K562 (cell line): Measurements from ENCODE around the gene NDUFS6. TPM values are rescaled to one million over a fixed set of nuclear protein-coding genes. Genes with fewer than 3 reads are reported as not detected.

ENCODE experiments used
- ATAC-seq: fragments of 200-7000 bp; cut with Tn5 transposase; 3 replicates; pipeline ENCODE4 v1.9.1; 2020; ENCODE audit warnings: moderate library complexity
- BruUV-seq: library from RNA; stranded (reverse); fragments of 400-500 nt; replicated peaks from 2 replicates; lab custom pipeline; 2021; lab: Mats Ljungman, UMichigan
- CTCF ChIA-PET: fragments of 300-600 bp; formaldehyde crosslinking; extraction: SDS; loops from one replicate; lab custom pipeline; 2021; ENCODE audit warnings: low intra/inter-chr PET ratio; lab: Yijun Ruan, JAX
- POLR2A ChIA-PET: fragments of 300-600, 350-650 bp; sonication (Branson Sonifier 250); formaldehyde crosslinking; extraction: SDS; loops from one replicate; lab custom pipeline; 2021; ENCODE audit warnings: antibody characterized with exemption, inconsistent platforms; lab: Yijun Ruan, JAX
- DNase-seq, 4 experiments: peaks; one replicate each; pipeline versions ENCODE4 v3.0.0 to v3.0.0-alpha.2; 2011 to 2018; ENCODE audit warnings: low spot score in 3 of 4, mixed read lengths in 3 of 4; ENCODE audit errors: extremely low read depth in 1 of 4
- FAIRE-seq: peaks from 2 replicates; lab custom pipeline; 2011; peaks lifted over from hg19 to GRCh38; lab: Jason Lieb, UNC
- H2AFZ ChIP-seq: 2 replicates; pipeline ENCODE4 v1.6.0; 2011; ENCODE audit warnings: low read depth, low read length, control low read depth, inconsistent platforms
- H3K27ac ChIP-seq: fragments of 200-600 bp; 3 replicates; pipeline ENCODE4 v1.8.0; 2011; ENCODE audit warnings: low read depth, mild to moderate bottlenecking, control low read depth, inconsistent platforms, low read length, moderate library complexity, mixed read lengths; ENCODE audit errors: extremely low read depth
- H3K27me3 ChIP-seq, 2 experiments: fragments of 300-600 bp in 1 of 2; 2 replicates in 1 of 2; 3 replicates in 1 of 2; pipeline versions ENCODE4 v1.6.0 to v1.8.0; 2011; ENCODE audit warnings: inconsistent platforms in 2 of 2, low read length in 2 of 2, mild to moderate bottlenecking in 1 of 2, mixed read lengths in 1 of 2, moderate library complexity in 1 of 2; ENCODE audit not compliant: control insufficient read depth in 2 of 2, insufficient read depth in 2 of 2
- H3K36me3 ChIP-seq: fragments of 300-600 bp; 3 replicates; pipeline ENCODE4 v1.8.0; 2011; ENCODE audit warnings: mild to moderate bottlenecking, low read length, inconsistent platforms; ENCODE audit not compliant: control insufficient read depth, insufficient read depth
- H3K4me1 ChIP-seq, 2 experiments: fragments of 200-600 bp in 1 of 2; replicated peaks in 1 of 2; 2 replicates in 1 of 2; 3 replicates in 1 of 2; pipeline versions ENCODE4 v1.5.1 to v1.8.0; 2011; ENCODE audit warnings: inconsistent platforms in 2 of 2, low read length in 2 of 2, mild to moderate bottlenecking in 1 of 2, mixed read lengths in 1 of 2, moderate library complexity in 1 of 2; ENCODE audit not compliant: control insufficient read depth in 2 of 2, insufficient read depth in 2 of 2
- H3K4me2 ChIP-seq: 2 replicates; pipeline ENCODE4 v1.6.1; 2011; ENCODE audit warnings: low read length, control low read depth, inconsistent platforms, mixed read lengths; ENCODE audit not compliant: insufficient read depth
- H3K4me3 ChIP-seq: fragments of 200-600 bp; sonication (generic), shearing (Covaris generic); 2 replicates; pipeline ENCODE4 v1.5.1; 2016; ENCODE audit warnings: control low read depth, inconsistent platforms
- H3K79me2 ChIP-seq: fragments of 200-600 bp; 3 replicates; pipeline ENCODE4 v1.8.0; 2011; ENCODE audit warnings: low read length, inconsistent platforms; ENCODE audit not compliant: control insufficient read depth, insufficient read depth
- H3K9ac ChIP-seq, 2 experiments: 2 replicates each; pipeline versions ENCODE4 v1.6.0 to v1.6.1; 2011; ENCODE audit warnings: low read depth in 2 of 2, low read length in 2 of 2, control low read depth in 1 of 2, inconsistent platforms in 1 of 2, mild to moderate bottlenecking in 1 of 2, mixed read lengths in 1 of 2; ENCODE audit not compliant: insufficient read depth in 1 of 2
- H3K9me1 ChIP-seq: one replicate; pipeline ENCODE4 v1.6.0; 2011; ENCODE audit warnings: inconsistent platforms, mild to moderate bottlenecking, low read length, moderate library complexity; ENCODE audit not compliant: control insufficient read depth, insufficient read depth
- H3K9me3 ChIP-seq: replicated peaks from 2 replicates; pipeline ENCODE4 v1.5.1; 2011; ENCODE audit warnings: low read depth, low read length, inconsistent platforms; ENCODE audit not compliant: control insufficient read depth, insufficient read depth
- H4K20me1 ChIP-seq: replicated peaks from 2 replicates; pipeline ENCODE4 v1.6.1; 2011; ENCODE audit warnings: low read length, inconsistent platforms, mixed read lengths; ENCODE audit not compliant: control insufficient read depth, insufficient read depth
- CSDE1 ChIP-seq, 2 experiments: fragments of 450-650 bp; IDR thresholded peaks; 2 replicates each; pipeline ENCODE4 v1.6.1; 2016; ENCODE audit warnings: mild to moderate bottlenecking in 1 of 2
- FOXA1 ChIP-seq: fragments of 450-650 bp; IDR thresholded peaks from 2 replicates; pipeline ENCODE4 v1.6.1; 2016; ENCODE audit warnings: mild to moderate bottlenecking, borderline replicate concordance
- MAX ChIP-seq: sonication (generic); formaldehyde crosslinking; IDR thresholded peaks from 2 replicates; pipeline ENCODE4 v1.9.0; 2022; ENCODE audit warnings: mild to moderate bottlenecking, missing genetic modification reagents
- NFIX ChIP-seq: fragments of 250-450 bp; sonication (Bioruptor Pico); IDR thresholded peaks from 2 replicates; pipeline ENCODE4 v1.4.0; 2020; ENCODE audit warnings: low read depth, mild to moderate bottlenecking, moderate library complexity
- PTTG1 ChIP-seq: fragments of 450-650 bp; IDR thresholded peaks from 2 replicates; pipeline ENCODE4 v1.6.1; 2016; ENCODE audit warnings: low read depth, mild to moderate bottlenecking, missing genetic modification characterization, missing compliant biosample characterization
- ZHX1 ChIP-seq: fragments of 150-350 bp; conservative IDR thresholded peaks from 2 replicates; pipeline ENCODE4 v1.6.1; 2014; ENCODE audit warnings: low read length
- ZNF445 ChIP-seq: fragments of 250-450 bp; sonication (Bioruptor Pico); IDR thresholded peaks from 2 replicates; pipeline ENCODE4 v1.4.0; 2020; ENCODE audit warnings: low read depth, mild to moderate bottlenecking, moderate library complexity
- ZNF589 ChIP-seq: fragments of 200-800 bp; sonication (Bioruptor generic); IDR thresholded peaks from 2 replicates; pipeline ENCODE4 v1.6.1; 2016; ENCODE audit warnings: low read depth, missing genetic modification characterization, missing compliant biosample characterization
- ZNF655 ChIP-seq: fragments of 250-450 bp; sonication (Bioruptor Pico); IDR thresholded peaks from 2 replicates; pipeline ENCODE4 v1.5.0; 2021
- WGBS: fragments of 100-300 bp; shearing (Covaris generic); methylation state at CpG from one replicate; pipeline ENCODE4 v1.1.6; 2016; ENCODE audit warnings: low coverage, mixed read lengths; ENCODE audit not compliant: insufficient coverage; ENCODE audit errors: missing lambda C conversion rate; 5-methylcytosine and 5-hydroxymethylcytosine counted together
- in situ Hi-C: fragments of 300-500 bp; cut with MboI; formaldehyde crosslinking; loops from 4 replicates; pipeline ENCODE4 v1.15.0; 2018; ENCODE audit warnings: inconsistent platforms, mixed read lengths
- intact Hi-C: fragments of 100-400 bp; cut with micrococcal nuclease; formaldehyde crosslinking; loops from 2 replicates; pipeline ENCODE4 v1.14.2; 2022
- polyA plus RNA-seq, 8 experiments: library from polyadenylated mRNA; depleted of rRNA in 4 of 8; stranded (reverse) in 5 of 8; unstranded in 3 of 8; fragments of >200 nt; fragmentation: Nextera tagmentation in 2 of 8; fragmentation: Illumina TruSeq in 1 of 8; extraction: Ambion mirVana in 2 of 8; extraction: Trizol in 1 of 8; gene quantifications; 2 replicates each; pipeline versions ENCODE4 v1.2.1 to v1.2.3, GENCODE V29; 2011 to 2014; ENCODE audit warnings: inconsistent platforms in 1 of 8, missing spikeins in 1 of 8
- total RNA-seq, 7 experiments: library from RNA; depleted of rRNA in 6 of 7; stranded (reverse); fragments of >200 nt in 6 of 7; fragmentation: Illumina TruSeq in 2 of 7; extraction: Trizol in 2 of 7; gene quantifications; 2 replicates each; pipeline versions ENCODE4 v1.2.1 to v1.2.3, GENCODE V29; 2011 to 2021; ENCODE audit warnings: low replicate concordance in 1 of 7
- TF ChIP-seq, protein P1 (sequence below): IDR thresholded peaks from 2 replicates; pipeline ENCODE4 v1.6.1; 2011; ENCODE audit not compliant: insufficient read length; ENCODE audit errors: extremely low read depth

NDUFS6 gene
- total and polyA plus RNA-seq, 9 of the 15 experiments (the other 6 are each of a cell fraction or from before 2014, with no cell fraction given), result 36.1 to 291 (median 77.0) TPM

- no peaks in the 10 kb centered on the region for H3K36me3 ChIP-seq
- no peak overlapping the region; a peak in 1 of 4 replicates for H3K9ac ChIP-seq
- no peak overlapping the region for H3K27ac ChIP-seq
- 0 out of 2 replicates have a peak, but pooled peaks cover 3% of the 10 kb centered on the region for H4K20me1 ChIP-seq
- no peak for FAIRE-seq
- POLR2A ChIA-PET, result no interaction called here
- no peak for DNase-seq
- intact Hi-C loops (no loop called here), in situ Hi-C loops (no loop called here)
- peaks cover 62 to 85% of the 10 kb centered on the region in 2 experiments for H3K27me3 ChIP-seq
- CTCF ChIA-PET, result no interaction called here
- WGBS, result 26% methylated on average over 40 of the region's 54 CpGs
- no TSS peak for BruUV-seq
- H3K9me1 ChIP-seq, result no peaks in the 10 kb centered on the region
- H3K4me1 ChIP-seq, result peaks cover 0 to 8% of the 10 kb centered on the region in 2 experiments; a peak in 1 of 5 replicates
- ATAC-seq, result peak; percentile 26; the same call in 2 of the 3 replicates
- H3K79me2 ChIP-seq, result no peaks in the 10 kb centered on the region
- no peak overlapping the region for H3K4me2 ChIP-seq
- no peaks in the 10 kb centered on the region for H3K9me3 ChIP-seq
- TF ChIP-seq, protein P1, sequence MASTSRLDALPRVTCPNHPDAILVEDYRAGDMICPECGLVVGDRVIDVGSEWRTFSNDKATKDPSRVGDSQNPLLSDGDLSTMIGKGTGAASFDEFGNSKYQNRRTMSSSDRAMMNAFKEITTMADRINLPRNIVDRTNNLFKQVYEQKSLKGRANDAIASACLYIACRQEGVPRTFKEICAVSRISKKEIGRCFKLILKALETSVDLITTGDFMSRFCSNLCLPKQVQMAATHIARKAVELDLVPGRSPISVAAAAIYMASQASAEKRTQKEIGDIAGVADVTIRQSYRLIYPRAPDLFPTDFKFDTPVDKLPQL, result no peak
- TF ChIP-seq ZNF589 (CRISPR knock-in tag) (no peak), ZNF445 (CRISPR knock-in tag) (no peak), ZNF655 (no peak), CSDE1 (IDR thresholded peaks at IDR 0.05) (no peak), NFIX (no peak), MAX (no peak), PTTG1 (tag) (no peak), ZHX1 (no peak), FOXA1 (no peak)
- H3K4me3 ChIP-seq, result no peak overlapping the region
- H2AFZ ChIP-seq, result no peak overlapping the region
These were observed 32.1 kb upstream of the NDUFS6 start for GRCh38 chr5:1769017-1769640.
